ENCODE measurements around the gene STARD5. TPM values are rescaled to one million over a fixed set of nuclear protein-coding genes. Genes with fewer than 3 reads are reported as not detected.

Gene STARD5
- total RNA-seq, 2 experiments from 2014 or later = 6.5 to 20.3 TPM

GRCh38 chr15:81268340-81268739, 55.6 kb downstream of the STARD5 start:
- CTCF ChIA-PET (ENCODE audit: unreplicated experiment) = no interaction called here
- BruUV-seq (replicated peaks) = no TSS peak
- Histone ChIP-seq H2AFZ (ENCODE audit: low read length) (no peak overlapping the region), H4K20me1 (ENCODE audit: insufficient read depth, low read length) (no peaks in the 10 kb centered on the region), H3K36me3 (ENCODE audit: insufficient read depth, low read length) (no peaks in the 10 kb centered on the region), H3K9me3 (ENCODE audit: low read length) (no peaks in the 10 kb centered on the region), H3K9me2 (ENCODE audit: insufficient read depth, low read length) (no peaks in the 10 kb centered on the region), H3K4me3 (ENCODE audit: low read depth, low read length, poor library complexity, severe bottlenecking) (no peak overlapping the region), H3K79me2 (ENCODE audit: insufficient read depth, low read depth, low read length) (no peaks in the 10 kb centered on the region), H3K27ac (ENCODE audit: low read depth, low read length, poor library complexity, severe bottlenecking) (no peak overlapping the region), H3K4me2 (ENCODE audit: low read length) (no peak overlapping the region), H3K4me1 (ENCODE audit: insufficient read depth, low read length, poor library complexity, severe bottlenecking) (peaks cover 21% of the 10 kb centered on the region)
- POLR2A ChIA-PET = interaction anchor here (1.1 kb wide), 2 partner anchors 29 to 59 kb away, joined by 3 read pairs; no protein-coding TSS in a partner anchor
- no peak for DNase-seq (ENCODE audit: low spot score)
- intact Hi-C loops (cut with micrococcal nuclease; ENCODE audit: unreplicated experiment) = loop anchor here (5.0 kb wide), 3 partner anchors 271 to 811 kb away; partner anchors contain the start of gene MEX3B
- no peak for TF ChIP-seq EZH2phosphoT487 (IDR thresholded peaks at IDR 0.05; ENCODE audit: borderline replicate concordance, low read depth, low read length)
- TF ChIP-seq CTCF (conservative IDR thresholded peaks at IDR 0.05; ENCODE audit: low read length) = no peak

GRCh38 chr15:81265944-81266775, 57.8 kb downstream of the STARD5 start:
- Histone ChIP-seq H3K36me3 (ENCODE audit: insufficient read depth, low read length) (no peaks in the 10 kb centered on the region), H3K9me2 (ENCODE audit: insufficient read depth, low read length) (no peaks in the 10 kb centered on the region), H3K79me2 (ENCODE audit: insufficient read depth, low read depth, low read length) (no peaks in the 10 kb centered on the region), H4K20me1 (ENCODE audit: insufficient read depth, low read length) (no peaks in the 10 kb centered on the region), H3K4me2 (ENCODE audit: low read length) (peak overlapping the region; percentile 64), H3K4me1 (ENCODE audit: insufficient read depth, low read length, poor library complexity, severe bottlenecking) (peaks cover 21% of the 10 kb centered on the region), H2AFZ (ENCODE audit: low read length) (peak overlapping the region; percentile 93), H3K4me3 (ENCODE audit: low read depth, low read length, poor library complexity, severe bottlenecking) (peak overlapping the region; percentile 27), H3K9me3 (ENCODE audit: low read length) (no peaks in the 10 kb centered on the region), H3K27ac (ENCODE audit: low read depth, low read length, poor library complexity, severe bottlenecking) (peak overlapping the region; percentile 37)
- CTCF ChIA-PET (ENCODE audit: unreplicated experiment) = interaction anchor here (0.5 to 2.3 kb wide), 35 partner anchors 9 to 812 kb away, joined by 3 to 58 read pairs (median 4); no protein-coding TSS in a partner anchor
- no TSS peak for BruUV-seq (replicated peaks)
- TF ChIP-seq EZH2phosphoT487 (IDR thresholded peaks at IDR 0.05; ENCODE audit: borderline replicate concordance, low read depth, low read length) (no peak), CTCF (conservative IDR thresholded peaks at IDR 0.05; ENCODE audit: low read length) (peak; percentile 89)
- POLR2A ChIA-PET = interaction anchor here (0.5 to 1.5 kb wide), 17 partner anchors 9 to 989 kb away, joined by 3 to 8 read pairs (median 3); partner anchors contain the start of gene STARD5
- DNase-seq (ENCODE audit: low spot score) = peak; percentile 89
- intact Hi-C loops (cut with micrococcal nuclease; ENCODE audit: unreplicated experiment) = loop anchor here (1.0 to 5.0 kb wide), 6 partner anchors 111 to 809 kb away; partner anchors contain the start of gene MEX3B
